H1 (cell line): Measurements from ENCODE around the gene MVP. TPM values are rescaled to one million over a fixed set of nuclear protein-coding genes. Genes with fewer than 3 reads are reported as not detected.

ENCODE experiments used
- CTCF ChIA-PET: fragments of 300-600 bp; sonication (Branson Sonifier 250); formaldehyde crosslinking; loops from one replicate; lab custom pipeline; 2021; ENCODE audit not compliant: partially characterized antibody; lab: Charles Lee
- POLR2A ChIA-PET: fragments of 300-600 bp; sonication (Branson Sonifier 250); formaldehyde crosslinking; loops from one replicate; lab custom pipeline; 2021; ENCODE audit warnings: inconsistent platforms; ENCODE audit not compliant: partially characterized antibody; lab: Charles Lee
- DNase-seq, 2 experiments: peaks; one replicate each; pipeline versions ENCODE4 v3.0.0 to v3.0.0-alpha.2; 2010 to 2022; ENCODE audit warnings: low spot score in 2 of 2, low read depth in 1 of 2, mixed read lengths in 1 of 2
- FAIRE-seq: peaks from 2 replicates; lab custom pipeline; 2011; peaks lifted over from hg19 to GRCh38; lab: Jason Lieb, UNC
- H2AFZ ChIP-seq: 2 replicates; pipeline ENCODE4 v1.8.1; 2012; ENCODE audit warnings: low read length, inconsistent platforms
- H2AK5ac ChIP-seq: 2 replicates; pipeline ENCODE4 v1.6.1; 2013; ENCODE audit warnings: low read depth, low read length
- H2BK120ac ChIP-seq: replicated peaks from 2 replicates; pipeline ENCODE3; 2013; ENCODE audit warnings: low read depth, low read length, inconsistent platforms
- H2BK12ac ChIP-seq: 2 replicates; pipeline ENCODE4 v1.6.1; 2013; ENCODE audit warnings: low read depth, low read length
- H2BK15ac ChIP-seq: 2 replicates; pipeline ENCODE4 v1.6.1; 2013; ENCODE audit warnings: low read length
- H2BK20ac ChIP-seq: 2 replicates; pipeline ENCODE4 v1.6.1; 2013; ENCODE audit warnings: low read length
- H2BK5ac ChIP-seq: 2 replicates; pipeline ENCODE4 v1.6.1; 2013; ENCODE audit warnings: low read depth, low read length
- H3K14ac ChIP-seq: 2 replicates; pipeline ENCODE4 v1.6.1; 2013; ENCODE audit warnings: inconsistent platforms; ENCODE audit not compliant: insufficient read length
- H3K18ac ChIP-seq: 2 replicates; pipeline ENCODE4 v1.6.1; 2013; ENCODE audit warnings: low read length; ENCODE audit errors: extremely low read depth
- H3K23ac ChIP-seq: 2 replicates; pipeline ENCODE4 v1.6.1; 2013; ENCODE audit warnings: inconsistent platforms; ENCODE audit not compliant: insufficient read length
- H3K23me2 ChIP-seq: 2 replicates; pipeline ENCODE4 v1.6.1; 2013; ENCODE audit warnings: low read depth, low read length
- H3K27ac ChIP-seq: 2 replicates; pipeline ENCODE4 v1.6.1; 2011; ENCODE audit warnings: low read depth, low read length, inconsistent platforms
- H3K27me3 ChIP-seq, 4 experiments: replicated peaks in 1 of 4; 1 replicate in 1 of 4; 2 replicates in 3 of 4; pipeline versions ENCODE4 v1.6.1 to v1.8.1; 2011 to 2013; ENCODE audit warnings: low read length in 3 of 4, mild to moderate bottlenecking in 3 of 4, inconsistent platforms in 2 of 4, mixed read lengths in 2 of 4, moderate library complexity in 1 of 4; ENCODE audit not compliant: control insufficient read depth in 3 of 4, insufficient read depth in 3 of 4; ENCODE audit errors: extremely low read depth in 1 of 4
- H3K36me3 ChIP-seq, 4 experiments: 2 replicates each; pipeline versions ENCODE4 v1.6.1 to v1.8.1; 2011 to 2013; ENCODE audit warnings: mild to moderate bottlenecking in 4 of 4, low read length in 3 of 4, moderate library complexity in 2 of 4, control low read depth in 1 of 4, inconsistent platforms in 1 of 4; ENCODE audit not compliant: insufficient read depth in 4 of 4, control insufficient read depth in 2 of 4
- H3K4ac ChIP-seq: replicated peaks from 2 replicates; pipeline ENCODE3; 2013; ENCODE audit warnings: low read length, low read depth, mixed read lengths, inconsistent platforms; ENCODE audit not compliant: insufficient read length
- H3K4me1 ChIP-seq, 4 experiments: replicated peaks in 1 of 4; 1 replicate in 1 of 4; 2 replicates in 3 of 4; pipeline versions ENCODE4 v1.6.1 to v1.8.1; 2011 to 2013; ENCODE audit warnings: low read length in 3 of 4, inconsistent platforms in 2 of 4, mixed read lengths in 1 of 4; ENCODE audit not compliant: insufficient read depth in 4 of 4, control insufficient read depth in 3 of 4
- H3K4me2 ChIP-seq, 2 experiments: 2 replicates each; pipeline versions ENCODE4 v1.6.1 to v1.8.1; 2011 to 2013; ENCODE audit warnings: low read depth in 2 of 2, low read length in 2 of 2, control low read depth in 1 of 2, inconsistent platforms in 1 of 2, mild to moderate bottlenecking in 1 of 2; ENCODE audit not compliant: insufficient read depth in 1 of 2
- H3K4me3 ChIP-seq, 4 experiments: fragments of 200-600, 300-600 bp in 1 of 4; sonication (generic), shearing (Covaris generic), sonication (Bioruptor Twin) in 1 of 4; 2 replicates each; pipeline versions ENCODE4 v1.5.1 to v1.8.1; 2011 to 2016; ENCODE audit warnings: low read length in 4 of 4, low read depth in 3 of 4, control low read depth in 2 of 4, inconsistent platforms in 2 of 4, mild to moderate bottlenecking in 2 of 4, mixed read lengths in 1 of 4, moderate library complexity in 1 of 4; ENCODE audit not compliant: insufficient read depth in 2 of 4; ENCODE audit errors: extremely low read depth in 1 of 4
- H3K56ac ChIP-seq: replicated peaks from 2 replicates; pipeline ENCODE3; 2013; ENCODE audit warnings: low read depth, mild to moderate bottlenecking, mixed read lengths, low read length, inconsistent platforms; ENCODE audit not compliant: insufficient read length
- H3K79me1 ChIP-seq: 2 replicates; pipeline ENCODE4 v1.6.1; 2013; ENCODE audit warnings: low read depth, low read length, control low read depth
- H3K79me2 ChIP-seq, 2 experiments: 2 replicates each; pipeline versions ENCODE4 v1.6.1 to v1.8.1; 2012 to 2013; ENCODE audit warnings: low read length in 2 of 2, mild to moderate bottlenecking in 2 of 2, inconsistent platforms in 1 of 2; ENCODE audit not compliant: insufficient read depth in 2 of 2, control insufficient read depth in 1 of 2
- H3K9ac ChIP-seq, 4 experiments: replicated peaks in 1 of 4; 1 replicate in 1 of 4; 2 replicates in 3 of 4; pipeline versions ENCODE4 v1.6.1 to v1.8.1; 2011 to 2013; ENCODE audit warnings: low read depth in 3 of 4, low read length in 3 of 4, control low read depth in 2 of 4, mild to moderate bottlenecking in 2 of 4, moderate library complexity in 2 of 4, inconsistent platforms in 1 of 4; ENCODE audit errors: extremely low read depth in 1 of 4
- H3K9me3 ChIP-seq, 2 experiments: 2 replicates each; pipeline versions ENCODE4 v1.6.1 to v1.8.1; 2012 to 2013; ENCODE audit warnings: mild to moderate bottlenecking in 2 of 2, moderate library complexity in 2 of 2, control low read depth in 1 of 2, inconsistent platforms in 1 of 2, low read depth in 1 of 2, low read length in 1 of 2, mixed read lengths in 1 of 2; ENCODE audit not compliant: insufficient read depth in 2 of 2
- H4K20me1 ChIP-seq, 2 experiments: replicated peaks in 1 of 2; 2 replicates each; pipeline versions ENCODE3 to v1.8.1; 2011 to 2013; ENCODE audit warnings: inconsistent platforms in 2 of 2, low read length in 2 of 2, mild to moderate bottlenecking in 1 of 2; ENCODE audit not compliant: insufficient read depth in 2 of 2, control insufficient read depth in 1 of 2
- H4K5ac ChIP-seq: 2 replicates; pipeline ENCODE4 v1.6.1; 2013; ENCODE audit warnings: low read length, low read depth, mixed read lengths, inconsistent platforms; ENCODE audit not compliant: insufficient read length
- H4K8ac ChIP-seq: 2 replicates; pipeline ENCODE4 v1.8.0; 2013; ENCODE audit warnings: mild to moderate bottlenecking, moderate library complexity, low read length, inconsistent platforms; ENCODE audit not compliant: insufficient read depth; ENCODE audit errors: extremely low read depth
- H4K91ac ChIP-seq: replicated peaks from 2 replicates; pipeline ENCODE3; 2013; ENCODE audit warnings: low read length, mixed read lengths, inconsistent platforms; ENCODE audit not compliant: insufficient read length
- CEBPB ChIP-seq: IDR thresholded peaks from 2 replicates; pipeline ENCODE4 v1.6.1; 2012; ENCODE audit warnings: low read depth, low read length
- CTBP2 ChIP-seq: IDR thresholded peaks from 2 replicates; pipeline ENCODE4 v1.7.0; 2011; ENCODE audit warnings: borderline replicate concordance, mild to moderate bottlenecking, moderate library complexity, mixed read lengths, low read length; ENCODE audit not compliant: insufficient read depth, insufficient read length
- MAX ChIP-seq: IDR thresholded peaks from 2 replicates; pipeline ENCODE4 v1.6.1; 2012; ENCODE audit warnings: inconsistent platforms
- NRF1 ChIP-seq: IDR thresholded peaks from 2 replicates; pipeline ENCODE4 v1.6.1; 2011; ENCODE audit warnings: mild to moderate bottlenecking, low read depth, low read length, improper control_type of control experiment
- POLR2A ChIP-seq, 2 experiments: IDR thresholded peaks; 1 replicate in 1 of 2; 2 replicates in 1 of 2; pipeline ENCODE4 v1.6.1; 2011; ENCODE audit warnings: low read depth in 2 of 2, low read length in 2 of 2, mild to moderate bottlenecking in 2 of 2; ENCODE audit errors: control extremely low read depth in 1 of 2
- POLR2AphosphoS5 ChIP-seq: IDR thresholded peaks from 2 replicates; pipeline ENCODE4 v1.6.1; 2011; ENCODE audit warnings: low read depth, low read length
- RXRA ChIP-seq: IDR thresholded peaks from 2 replicates; pipeline ENCODE4 v1.6.1; 2011; ENCODE audit warnings: low read depth, mild to moderate bottlenecking, low read length, moderate library complexity; ENCODE audit not compliant: insufficient read depth
- SAP30 ChIP-seq: fragments of 300-600 bp; sonication (generic); IDR thresholded peaks from 2 replicates; pipeline ENCODE4 v1.7.1; 2012; ENCODE audit warnings: low read length, moderate library complexity, mild to moderate bottlenecking, inconsistent platforms; ENCODE audit not compliant: insufficient read depth, insufficient replicate concordance
- SIN3A ChIP-seq, 2 experiments: IDR thresholded peaks in 1 of 2; conservative IDR thresholded peaks in 1 of 2; 2 replicates each; pipeline ENCODE4 v1.6.1; 2011 to 2012; ENCODE audit warnings: low read length in 2 of 2, improper control_type of control experiment in 1 of 2, low read depth in 1 of 2, mild to moderate bottlenecking in 1 of 2
- SIRT6 ChIP-seq: IDR thresholded peaks from one replicate; pipeline ENCODE4 v1.7.1; 2012; ENCODE audit warnings: low read length, inconsistent platforms
- TBP ChIP-seq: IDR thresholded peaks from 2 replicates; pipeline ENCODE4 v1.6.1; 2011; ENCODE audit warnings: low read depth, low read length, improper control_type of control experiment
- TEAD4 ChIP-seq: IDR thresholded peaks from 2 replicates; pipeline ENCODE4 v1.6.1; 2012; ENCODE audit warnings: low read depth, low read length, inconsistent platforms, mixed read lengths
- USF2 ChIP-seq: IDR thresholded peaks from 2 replicates; pipeline ENCODE4 v1.6.1; 2011; ENCODE audit warnings: low read length, improper control_type of control experiment
- WGBS, 2 experiments: shearing (Covaris generic) in 1 of 2; methylation state at CpG; one replicate each; pipeline versions ENCODE4 v1.1.6 to v1.1.7; 2013 to 2015; ENCODE audit warnings: low lambda C conversion rate in 2 of 2, mixed read lengths in 2 of 2, inconsistent platforms in 1 of 2, low coverage in 1 of 2, missing lambda C conversion rate in 1 of 2; ENCODE audit not compliant: insufficient replicate concordance in 2 of 2, insufficient coverage in 1 of 2, insufficient read length in 1 of 2; ENCODE audit errors: extremely low coverage in 1 of 2, missing lambda C conversion rate in 1 of 2; 5-methylcytosine and 5-hydroxymethylcytosine counted together
- polyA plus RNA-seq, 7 experiments: library from polyadenylated mRNA; depleted of rRNA in 3 of 7; stranded (reverse) in 5 of 7; unstranded in 2 of 7; fragments of >200 nt in 5 of 7; fragments of 200-250 nt in 2 of 7; gene quantifications; 1 replicate in 5 of 7; 2 replicates in 1 of 7; 4 replicates in 1 of 7; pipeline versions ENCODE4 v1.2.1 to v1.2.3, GENCODE V29; 2011 to 2013; ENCODE audit warnings: missing spikeins in 2 of 7, mixed read lengths in 2 of 7
- total RNA-seq: library from RNA; stranded (reverse); fragmentation: NEBNext Ultra II Directional; extraction: Animal tissue kit (Norgen Biotek cat#: 25700); gene quantifications from 2 replicates; pipeline ENCODE4 v1.2.1, GENCODE V29; 2021

Gene MVP
- total and polyA plus RNA-seq, 2 of the 8 experiments (the other 6 are each of a cell fraction or from before 2014, with no cell fraction given): 1.9 TPM

- ChIA-PET POLR2A (interaction anchor here (0.8 to 16.6 kb wide), 14 partner anchors 8 to 239 kb away, joined by 3 to 167 read pairs (median 4); partner anchors contain the start of genes ALDOA, PAGR1 and SEZ6L2), CTCF (interaction anchor here (0.8 to 17.5 kb wide), 8 partner anchors 8 to 229 kb away, joined by 3 to 212 read pairs (median 4); partner anchors contain the start of gene PAGR1)
- DNase-seq: no peak
- Histone ChIP-seq H3K56ac (no peak overlapping the region), H4K20me1 (no peaks in the 10 kb centered on the region), H3K36me3 (no peaks in the 10 kb centered on the region; a peak in 1 of 8 replicates), H3K79me1 (no peaks in the 10 kb centered on the region; the same call in 1 of the 2 replicates), H2BK12ac (peak overlapping the region; percentile 63; the same call in 1 of the 2 replicates), H3K9me3 (no peaks in the 10 kb centered on the region), H2BK20ac (no peak overlapping the region), H3K4me1 (peaks cover 0 to 8% (median 3%) of the 10 kb centered on the region in 4 experiments; a peak in 5 of 7 replicates), H3K23me2 (no peaks in the 10 kb centered on the region; the same call in 1 of the 2 replicates), H2BK15ac (peak overlapping the region; percentile 72; the same call in 1 of the 2 replicates), H2BK120ac (no peak overlapping the region), H3K79me2 (no peaks in the 10 kb centered on the region), H4K8ac (no peak overlapping the region), H2AK5ac (peak overlapping the region; percentile 2; the same call in 1 of the 2 replicates), H2AFZ (no peak overlapping the region), H3K27ac (no peak overlapping the region), H3K4ac (no peak overlapping the region), H3K9ac (no peak overlapping the region), H4K91ac (no peak overlapping the region), H2BK5ac (no peak overlapping the region), H3K4me3 (no peak overlapping the region), H4K5ac (no peak overlapping the region), H3K18ac (no peak overlapping the region), H3K4me2 (no peak overlapping the region), H3K27me3 (0 out of 7 replicates have a peak, but pooled peaks cover 0 to 3% (median 0%) of the 10 kb centered on the region in 4 experiments), H3K23ac (no peak overlapping the region), H3K14ac (no peak overlapping the region)
- 96% methylated on average over 5 of the region's 8 CpGs; no CpG with 5 or more reads in 1 of the 2 experiments for WGBS, 2 experiments
- FAIRE-seq: no peak
- TF ChIP-seq MAX (no peak), SAP30 (no peak), TEAD4 (no peak), SIN3A (conservative IDR thresholded peaks at IDR 0.05 in 1 of 2, IDR thresholded peaks at IDR 0.05 in 1 of 2; ENCODE audit: low read depth in 1 of 2, low read length in 2 of 2) (no peak), NRF1 (no peak), RXRA (no peak), POLR2A (IDR thresholded peaks at IDR 0.05; ENCODE audit: control extremely low read depth in 1 of 2, low read depth in 2 of 2, low read length in 2 of 2) (no peak), CEBPB (no peak), USF2 (no peak), TBP (no peak), CTBP2 (no peak), SIRT6 (no peak), POLR2AphosphoS5 (no peak)
These were observed 6.1 kb downstream of the MVP start for GRCh38 chr16:29826342-29826695.
